K562 (cell line): ENCODE measurements around the gene DLK1. TPM values are rescaled to one million over a fixed set of nuclear protein-coding genes. Genes with fewer than 3 reads are reported as not detected.

Source experiments
- ATF1 ChIP-seq, 2 experiments: fragments of 450-650 bp in 1 of 2; IDR thresholded peaks; 2 replicates each; pipeline ENCODE4 v1.6.1; 2016; ENCODE audit warnings: missing compliant biosample characterization in 1 of 2, missing genetic modification characterization in 1 of 2
- BACH1 ChIP-seq: fragments of 200-800 bp; sonication (Bioruptor generic); IDR thresholded peaks from 2 replicates; pipeline ENCODE4 v1.6.1; 2016; ENCODE audit warnings: missing genetic modification characterization, missing compliant biosample characterization
- EHMT2 ChIP-seq: fragments of 450-650 bp; IDR thresholded peaks from 2 replicates; pipeline ENCODE4 v1.6.1; 2018; ENCODE audit warnings: antibody characterized with exemption
- FOXJ3 ChIP-seq: sonication (generic); formaldehyde crosslinking; IDR thresholded peaks from 2 replicates; pipeline ENCODE4 v1.4.0; 2020; ENCODE audit warnings: mild to moderate bottlenecking, missing genetic modification reagents
- JUND ChIP-seq, 2 experiments: IDR thresholded peaks; 2 replicates in 1 of 2; 3 replicates in 1 of 2; pipeline ENCODE4 v1.6.1; 2011; ENCODE audit warnings: borderline replicate concordance in 2 of 2, low read depth in 2 of 2, low read length in 2 of 2, improper control_type of control experiment in 1 of 2, missing biosample characterization in 1 of 2, missing genetic modification characterization in 1 of 2, missing genetic modification reagents in 1 of 2
- KLF6 ChIP-seq: fragments of 250-450 bp; sonication (Bioruptor Pico); IDR thresholded peaks from 2 replicates; pipeline ENCODE4 v1.4.0; 2020; ENCODE audit warnings: mild to moderate bottlenecking, moderate library complexity, borderline replicate concordance
- MBD2 ChIP-seq: sonication (generic); IDR thresholded peaks from 2 replicates; pipeline ENCODE4 v1.6.1; 2016; ENCODE audit warnings: low read depth, borderline replicate concordance
- NCOA6 ChIP-seq: fragments of 450-650 bp; IDR thresholded peaks from 2 replicates; pipeline ENCODE4 v1.6.1; 2017; ENCODE audit warnings: mild to moderate bottlenecking
- PHTF2 ChIP-seq: fragments of 250-450 bp; sonication (Bioruptor Pico); IDR thresholded peaks from 2 replicates; pipeline ENCODE4 v1.5.0; 2021; ENCODE audit warnings: mild to moderate bottlenecking
- SMARCE1 ChIP-seq: fragments of 450-650 bp; IDR thresholded peaks from 2 replicates; pipeline ENCODE4 v1.7.1; 2016; ENCODE audit warnings: mild to moderate bottlenecking
- SRF ChIP-seq, 2 experiments: fragments of 250-450, 450-650 bp in 1 of 2; sonication (Bioruptor Pico) in 1 of 2; sonication (generic) in 1 of 2; formaldehyde crosslinking; IDR thresholded peaks; 2 replicates each; pipeline versions ENCODE4 v1.5.0 to v1.5.1; 2020 to 2022; ENCODE audit warnings: mild to moderate bottlenecking in 1 of 2, missing genetic modification reagents in 1 of 2
- TCFL5 ChIP-seq: fragments of 250-450 bp; sonication (Bioruptor Pico); conservative IDR thresholded peaks from 2 replicates; pipeline ENCODE4 v1.6.1; 2021; ENCODE audit warnings: mild to moderate bottlenecking, moderate library complexity, matching md5 sums
- ZBTB17 ChIP-seq: fragments of 450-650 bp; formaldehyde crosslinking; IDR thresholded peaks from 2 replicates; pipeline ENCODE4 v1.4.0; 2020; ENCODE audit warnings: mild to moderate bottlenecking
- ZKSCAN8 ChIP-seq: fragments of 200-800 bp; sonication (Bioruptor generic); IDR thresholded peaks from 2 replicates; pipeline ENCODE4 v1.6.1; 2016; ENCODE audit warnings: missing genetic modification characterization, missing compliant biosample characterization
- ZNF395 ChIP-seq: fragments of 200-800 bp; sonication (Bioruptor generic); IDR thresholded peaks from 2 replicates; pipeline ENCODE4 v1.6.1; 2017; ENCODE audit warnings: missing genetic modification characterization, missing compliant biosample characterization
- ZNF584 ChIP-seq: fragments of 200-800 bp; sonication (Bioruptor generic); IDR thresholded peaks from 2 replicates; pipeline ENCODE4 v1.6.1; 2016; ENCODE audit warnings: low read depth, mild to moderate bottlenecking, missing genetic modification characterization, missing compliant biosample characterization
- ZNF668 ChIP-seq: fragments of 250-450 bp; sonication (Bioruptor Pico); IDR thresholded peaks from 2 replicates; pipeline ENCODE4 v1.8.0; 2022; ENCODE audit warnings: mild to moderate bottlenecking, inconsistent platforms
- ZNF696 ChIP-seq: fragments of 250-450 bp; sonication (Bioruptor Pico); conservative IDR thresholded peaks from 2 replicates; pipeline ENCODE4 v1.4.0; 2020; ENCODE audit warnings: mild to moderate bottlenecking, moderate library complexity
- ZNF717 ChIP-seq: fragments of 250-450 bp; sonication (Bioruptor Pico); IDR thresholded peaks from 2 replicates; pipeline ENCODE4 v1.5.0; 2021
- polyA plus RNA-seq, 8 experiments: library from polyadenylated mRNA; depleted of rRNA in 4 of 8; stranded (reverse) in 5 of 8; unstranded in 3 of 8; fragments of >200 nt; fragmentation: Nextera tagmentation in 2 of 8; fragmentation: Illumina TruSeq in 1 of 8; extraction: Ambion mirVana in 2 of 8; extraction: Trizol in 1 of 8; gene quantifications; 2 replicates each; pipeline versions ENCODE4 v1.2.1 to v1.2.3, GENCODE V29; 2011 to 2014; ENCODE audit warnings: inconsistent platforms in 1 of 8, missing spikeins in 1 of 8
- total RNA-seq, 7 experiments: library from RNA; depleted of rRNA in 6 of 7; stranded (reverse); fragments of >200 nt in 6 of 7; fragmentation: Illumina TruSeq in 2 of 7; extraction: Trizol in 2 of 7; gene quantifications; 2 replicates each; pipeline versions ENCODE4 v1.2.1 to v1.2.3, GENCODE V29; 2011 to 2021; ENCODE audit warnings: low replicate concordance in 1 of 7
- TF ChIP-seq, protein P1 (sequence below): fragments of 250-450 bp; sonication (Bioruptor Pico); IDR thresholded peaks from 2 replicates; pipeline ENCODE4 v1.4.0; 2020; ENCODE audit warnings: mild to moderate bottlenecking
- TF ChIP-seq, protein P2 (sequence below), 3 experiments: fragments of 200-800 bp in 1 of 3; fragments of 250-450 bp in 1 of 3; fragments of 450-650 bp in 1 of 3; sonication (Bioruptor Pico) in 1 of 3; sonication (Bioruptor generic) in 1 of 3; formaldehyde crosslinking in 1 of 3; IDR thresholded peaks; 2 replicates each; pipeline versions ENCODE4 v1.6.1 to v1.8.0; 2016 to 2022; ENCODE audit warnings: mild to moderate bottlenecking in 2 of 3, missing genetic modification characterization in 2 of 3, missing compliant biosample characterization in 1 of 3, moderate library complexity in 1 of 3

DLK1 gene
- total and polyA plus RNA-seq, 9 of the 15 experiments (the other 6 are each of a cell fraction or from before 2014, with no cell fraction given) = 4.4 to 97.2 (median 15.3) TPM

DNA sequence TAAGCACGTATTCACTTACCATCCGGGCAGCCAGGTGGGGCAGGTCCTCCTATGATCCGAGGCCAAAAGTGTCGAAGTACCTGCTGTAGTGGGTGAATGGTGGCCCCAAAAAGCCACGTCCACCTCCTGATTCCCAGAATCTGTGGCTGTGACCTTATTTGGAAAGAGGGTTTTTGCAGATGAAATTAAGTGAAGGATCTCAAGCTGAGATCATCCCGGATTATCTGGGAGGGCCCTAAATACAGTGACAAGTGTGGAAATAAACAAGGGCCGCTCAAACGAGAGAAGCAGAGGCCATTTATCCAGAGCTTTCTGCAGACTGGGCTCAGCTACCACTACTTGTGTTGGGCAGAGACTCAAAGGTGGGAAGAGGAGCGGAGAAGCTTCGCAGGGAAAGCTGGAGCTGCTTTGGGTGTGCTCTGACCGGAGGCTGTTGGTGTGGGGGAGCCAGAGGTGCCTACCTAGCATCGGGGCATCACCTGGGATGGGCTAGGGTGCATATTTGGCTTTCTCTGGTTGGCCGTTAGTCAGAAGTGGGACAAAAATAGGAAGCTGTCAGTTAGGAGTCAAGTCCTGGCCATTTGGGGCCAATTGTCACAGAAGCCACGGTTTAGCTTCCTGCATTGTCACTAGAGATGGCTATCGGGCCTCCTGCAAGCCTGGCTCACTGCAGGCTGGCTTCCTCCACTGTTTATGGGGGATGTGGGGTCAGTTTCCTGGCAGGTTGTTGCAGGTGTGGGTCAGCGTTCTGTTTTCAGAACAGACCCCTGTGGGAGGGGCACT, 27.8 kb upstream of the DLK1 start (continued):
- TF ChIP-seq ZNF395 = peak; percentile 77
- TF ChIP-seq, protein P1, sequence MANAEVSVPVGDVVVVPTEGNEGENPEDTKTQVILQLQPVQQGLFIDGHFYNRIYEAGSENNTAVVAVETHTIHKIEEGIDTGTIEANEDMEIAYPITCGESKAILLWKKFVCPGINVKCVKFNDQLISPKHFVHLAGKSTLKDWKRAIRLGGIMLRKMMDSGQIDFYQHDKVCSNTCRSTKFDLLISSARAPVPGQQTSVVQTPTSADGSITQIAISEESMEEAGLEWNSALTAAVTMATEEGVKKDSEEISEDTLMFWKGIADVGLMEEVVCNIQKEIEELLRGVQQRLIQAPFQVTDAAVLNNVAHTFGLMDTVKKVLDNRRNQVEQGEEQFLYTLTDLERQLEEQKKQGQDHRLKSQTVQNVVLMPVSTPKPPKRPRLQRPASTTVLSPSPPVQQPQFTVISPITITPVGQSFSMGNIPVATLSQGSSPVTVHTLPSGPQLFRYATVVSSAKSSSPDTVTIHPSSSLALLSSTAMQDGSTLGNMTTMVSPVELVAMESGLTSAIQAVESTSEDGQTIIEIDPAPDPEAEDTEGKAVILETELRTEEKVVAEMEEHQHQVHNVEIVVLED = no peak
- peak; percentile 51; the same call in 1 of the 2 replicates for TF ChIP-seq SMARCE1
- no peak for TF ChIP-seq NCOA6
- no peak for TF ChIP-seq ZNF668 (CRISPR knock-in tag)
- TF ChIP-seq ZNF584 (CRISPR knock-in tag) = no peak
- TF ChIP-seq KLF6 (CRISPR knock-in tag) = no peak
- TF ChIP-seq ZKSCAN8 (CRISPR knock-in tag) = no peak
- TF ChIP-seq, protein P2, sequence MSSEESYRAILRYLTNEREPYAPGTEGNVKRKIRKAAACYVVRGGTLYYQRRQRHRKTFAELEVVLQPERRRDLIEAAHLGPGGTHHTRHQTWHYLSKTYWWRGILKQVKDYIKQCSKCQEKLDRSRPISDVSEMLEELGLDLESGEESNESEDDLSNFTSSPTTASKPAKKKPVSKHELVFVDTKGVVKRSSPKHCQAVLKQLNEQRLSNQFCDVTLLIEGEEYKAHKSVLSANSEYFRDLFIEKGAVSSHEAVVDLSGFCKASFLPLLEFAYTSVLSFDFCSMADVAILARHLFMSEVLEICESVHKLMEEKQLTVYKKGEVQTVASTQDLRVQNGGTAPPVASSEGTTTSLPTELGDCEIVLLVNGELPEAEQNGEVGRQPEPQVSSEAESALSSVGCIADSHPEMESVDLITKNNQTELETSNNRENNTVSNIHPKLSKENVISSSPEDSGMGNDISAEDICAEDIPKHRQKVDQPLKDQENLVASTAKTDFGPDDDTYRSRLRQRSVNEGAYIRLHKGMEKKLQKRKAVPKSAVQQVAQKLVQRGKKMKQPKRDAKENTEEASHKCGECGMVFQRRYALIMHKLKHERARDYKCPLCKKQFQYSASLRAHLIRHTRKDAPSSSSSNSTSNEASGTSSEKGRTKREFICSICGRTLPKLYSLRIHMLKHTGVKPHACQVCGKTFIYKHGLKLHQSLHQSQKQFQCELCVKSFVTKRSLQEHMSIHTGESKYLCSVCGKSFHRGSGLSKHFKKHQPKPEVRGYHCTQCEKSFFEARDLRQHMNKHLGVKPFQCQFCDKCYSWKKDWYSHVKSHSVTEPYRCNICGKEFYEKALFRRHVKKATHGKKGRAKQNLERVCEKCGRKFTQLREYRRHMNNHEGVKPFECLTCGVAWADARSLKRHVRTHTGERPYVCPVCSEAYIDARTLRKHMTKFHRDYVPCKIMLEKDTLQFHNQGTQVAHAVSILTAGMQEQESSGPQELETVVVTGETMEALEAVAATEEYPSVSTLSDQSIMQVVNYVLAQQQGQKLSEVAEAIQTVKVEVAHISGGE (CRISPR knock-in tag; IDR thresholded peaks at IDR 0.05) = peak in 1 of 3 experiments; percentile 34; a peak in 1 of 6 replicates
- no peak for TF ChIP-seq MBD2
- TF ChIP-seq FOXJ3 (CRISPR knock-in tag) = no peak
- TF ChIP-seq EHMT2 = no peak
- TF ChIP-seq ZNF717 = no peak
- TF ChIP-seq TCFL5 (CRISPR knock-in tag) = no peak
- TF ChIP-seq PHTF2 = no peak
- no peak for TF ChIP-seq ZBTB17 (CRISPR knock-in tag)
- TF ChIP-seq SRF (CRISPR knock-in tag; IDR thresholded peaks at IDR 0.05) = peak in 1 of 2 experiments; percentile 67; a peak in 1 of 4 replicates
- no peak for TF ChIP-seq ZNF696 (CRISPR knock-in tag)
- 0 out of 2 replicates have a peak, but pooled peaks have one; percentile 47 for TF ChIP-seq BACH1 (tag)
- TF ChIP-seq JUND (IDR thresholded peaks at IDR 0.05; ENCODE audit: borderline replicate concordance, low read depth, low read length) = no peak
- TF ChIP-seq JUND (tag; IDR thresholded peaks at IDR 0.05; ENCODE audit: borderline replicate concordance, low read depth, low read length) = peak; percentile 8; the same call in 1 of the 3 replicates
- TF ChIP-seq ATF1 (CRISPR knock-in tag; IDR thresholded peaks at IDR 0.05) = no peak
- 0 out of 2 replicates have a peak, but pooled peaks have one; percentile 19 for TF ChIP-seq ATF1 (tag; IDR thresholded peaks at IDR 0.05)
